ENCODE data around the gene NAPG. TPM values are rescaled to one million over a fixed set of nuclear protein-coding genes. Genes with fewer than 3 reads are reported as not detected.
A peak's percentile ranks its signal among the peaks of the same experiment; 100 is the strongest.
"Not testable (repeated sequence)": the region's sequence is repeated elsewhere in the genome, so short reads cannot be mapped to it uniquely, and the experiment has no call there.

The NAPG gene
- total RNA-seq, 1 experiment from 2014 or later = 25.8 TPM

- TF ChIP-seq CREB1 (CRISPR knock-in tag; IDR thresholded peaks at IDR 0.05) = no peak
- TF ChIP-seq ESRRA (CRISPR knock-in tag; IDR thresholded peaks at IDR 0.05; ENCODE audit: borderline replicate concordance) = no peak
- no peak for TF ChIP-seq GABPB1 (CRISPR knock-in tag; IDR thresholded peaks at IDR 0.05)
- TF ChIP-seq NFE2L1 (CRISPR knock-in tag; IDR thresholded peaks at IDR 0.05) = no peak
- TF ChIP-seq ATF1 (CRISPR knock-in tag; IDR thresholded peaks at IDR 0.05) = no peak
Observed at GRCh38 chr18:10571537-10571936, 45.7 kb downstream of the NAPG start (continued).

GRCh38 chr18:10573261-10573660 is 47.4 kb downstream of the NAPG start:
- H3K4me3 Mint-ChIP-seq; H3K4me1 Mint-ChIP-seq; ATAC-seq; H3K27ac Mint-ChIP-seq; CTCF ChIA-PET; H3K27me3 Mint-ChIP-seq (ENCODE audit: low read depth); H3K36me3 Mint-ChIP-seq; POLR2A ChIA-PET; DNase-seq (ENCODE audit: low spot score); H3K9me3 Mint-ChIP-seq: not testable (repeated sequence)

GRCh38 chr18:10574412-10574811 is 48.6 kb downstream of the NAPG start:
- H3K4me1 Mint-ChIP-seq; H3K4me3 Mint-ChIP-seq; DNase-seq (ENCODE audit: low spot score); CTCF ChIA-PET; POLR2A ChIA-PET; H3K9me3 Mint-ChIP-seq; ATAC-seq; H3K27ac Mint-ChIP-seq; H3K27me3 Mint-ChIP-seq (ENCODE audit: low read depth): not testable (repeated sequence)
- peaks cover 12% of the 10 kb centered on the region for H3K36me3 Mint-ChIP-seq

- ATAC-seq; POLR2A ChIA-PET; H3K4me1 Mint-ChIP-seq; H3K4me3 Mint-ChIP-seq; H3K27me3 Mint-ChIP-seq (ENCODE audit: low read depth): not testable (repeated sequence)
- Mint-ChIP-seq H3K27ac (peak overlapping the region; percentile 60), H3K9me3 (peaks cover 21% of the 10 kb centered on the region), H3K36me3 (peaks cover 29% of the 10 kb centered on the region)
- TF ChIP-seq FOXP4 (CRISPR knock-in tag; IDR thresholded peaks at IDR 0.05) = 0 out of 2 replicates have a peak, but pooled peaks have one; percentile 53
- peak; percentile 81; the same call in 1 of the 2 replicates for TF ChIP-seq ZNF281 (CRISPR knock-in tag; IDR thresholded peaks at IDR 0.05)
- TF ChIP-seq FOXK1 (CRISPR knock-in tag; IDR thresholded peaks at IDR 0.05) = peak; percentile 88
- DNase-seq (ENCODE audit: low spot score) = peak; percentile 57
- CTCF ChIA-PET = interaction anchor here (1.4 kb wide), 1 partner anchor 18 kb away, joined by 5 read pairs; no protein-coding TSS in a partner anchor
Observed at GRCh38 chr18:10577842-10578572, 52.2 kb downstream of the NAPG start.

GRCh38 chr18:10578573-10578899 is 52.7 kb downstream of the NAPG start:
- Mint-ChIP-seq H3K27ac (peak overlapping the region; percentile 15; the same call in 1 of the 2 replicates), H3K9me3 (peaks cover 21% of the 10 kb centered on the region), H3K36me3 (peaks cover 29% of the 10 kb centered on the region)
- ATAC-seq; H3K27me3 Mint-ChIP-seq (ENCODE audit: low read depth); DNase-seq (ENCODE audit: low spot score); POLR2A ChIA-PET; H3K4me1 Mint-ChIP-seq; H3K4me3 Mint-ChIP-seq: not testable (repeated sequence)
- CTCF ChIA-PET = interaction anchor here (1.4 kb wide), 1 partner anchor 18 kb away, joined by 5 read pairs; no protein-coding TSS in a partner anchor
